Activated CD4-positive, alpha-beta T cell treated with anti-CD3 and anti-CD28 coated beads, Interleukin-2, amount 50 U/mL, for 24 hours (primary cell): ENCODE results near the gene CDH23.

Experiments
- DNase-seq, 2 donors: peaks; one replicate each; pipeline ENCODE4 v3.0.0-alpha.2; 2020; ENCODE audit warnings: low read depth in 1 of 2, low spot score in 1 of 2

Gene CDH23

GRCh38 chr10:71767420-71768035 is 370.8 kb downstream of the CDH23 start:
- no peak for DNase-seq

DNA sequence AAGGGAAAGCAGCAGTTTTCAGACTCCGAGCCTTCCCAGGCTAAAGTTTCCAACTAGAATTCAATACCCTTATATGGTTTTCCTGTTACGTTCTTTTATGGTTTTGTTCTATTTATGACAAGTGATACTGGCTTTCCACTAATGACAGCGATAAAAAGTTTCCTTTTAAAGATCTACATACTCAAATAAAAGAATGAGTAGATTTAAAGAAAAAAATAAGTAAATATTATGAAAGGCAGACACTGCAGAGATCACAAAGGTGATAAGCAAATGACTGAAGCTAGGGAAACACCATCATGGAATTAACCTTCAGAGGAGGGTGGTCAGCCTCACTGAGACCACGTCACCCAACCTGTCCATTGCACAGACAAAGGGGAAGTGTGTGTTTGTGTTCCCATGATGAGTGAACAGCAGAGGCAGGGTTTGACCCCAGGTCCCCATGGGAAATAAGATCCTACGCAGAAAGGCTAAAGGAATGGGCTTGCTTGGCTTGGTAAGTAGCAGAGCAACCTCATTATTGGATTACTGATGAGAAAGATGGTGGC is 372.6 kb downstream of the CDH23 start:
- no peak for DNase-seq

DNA sequence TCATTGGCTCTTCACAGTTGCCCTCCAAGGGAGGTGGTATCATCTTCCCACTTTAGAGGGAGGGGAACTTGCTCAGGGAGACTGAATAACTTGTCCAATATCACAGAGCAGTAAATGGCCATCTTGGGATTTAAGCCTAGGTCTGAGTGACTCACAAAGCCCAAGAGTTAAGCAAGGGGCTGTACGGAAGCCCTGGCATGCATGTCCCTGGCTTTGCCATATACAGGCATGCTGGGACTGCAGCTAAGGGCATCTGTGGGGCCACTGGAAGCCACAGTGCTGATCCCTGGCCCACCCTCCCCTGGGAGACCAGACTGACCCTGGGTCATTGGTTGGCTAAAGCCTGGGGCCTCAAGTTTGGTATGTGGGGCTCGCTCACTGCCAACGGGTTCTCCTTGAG is 373.5 kb downstream of the CDH23 start:
- DNase-seq: no peak

GRCh38 chr10:71770789-71771188 is 374.1 kb downstream of the CDH23 start:
- DNase-seq: no peak

DNA sequence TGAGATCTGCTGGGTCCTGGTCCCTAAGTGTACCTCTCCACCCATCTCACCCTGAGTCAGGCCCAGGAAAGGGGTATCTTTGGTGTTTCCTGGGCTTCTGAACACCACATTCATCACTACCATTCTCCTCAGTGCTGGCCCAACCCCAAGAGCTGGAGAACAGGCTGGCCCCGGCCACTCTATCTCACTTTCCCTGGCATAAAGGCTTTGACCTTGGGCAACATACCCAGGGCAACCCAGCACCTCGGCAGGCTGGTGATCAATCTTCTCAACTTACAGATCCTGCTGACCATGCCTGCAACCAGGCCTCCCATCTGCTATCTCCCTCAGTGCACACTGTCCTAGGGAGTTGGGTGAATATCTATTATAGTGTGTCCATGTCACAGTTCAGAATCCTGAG is 374.5 kb downstream of the CDH23 start:
- no peak for DNase-seq

DNA sequence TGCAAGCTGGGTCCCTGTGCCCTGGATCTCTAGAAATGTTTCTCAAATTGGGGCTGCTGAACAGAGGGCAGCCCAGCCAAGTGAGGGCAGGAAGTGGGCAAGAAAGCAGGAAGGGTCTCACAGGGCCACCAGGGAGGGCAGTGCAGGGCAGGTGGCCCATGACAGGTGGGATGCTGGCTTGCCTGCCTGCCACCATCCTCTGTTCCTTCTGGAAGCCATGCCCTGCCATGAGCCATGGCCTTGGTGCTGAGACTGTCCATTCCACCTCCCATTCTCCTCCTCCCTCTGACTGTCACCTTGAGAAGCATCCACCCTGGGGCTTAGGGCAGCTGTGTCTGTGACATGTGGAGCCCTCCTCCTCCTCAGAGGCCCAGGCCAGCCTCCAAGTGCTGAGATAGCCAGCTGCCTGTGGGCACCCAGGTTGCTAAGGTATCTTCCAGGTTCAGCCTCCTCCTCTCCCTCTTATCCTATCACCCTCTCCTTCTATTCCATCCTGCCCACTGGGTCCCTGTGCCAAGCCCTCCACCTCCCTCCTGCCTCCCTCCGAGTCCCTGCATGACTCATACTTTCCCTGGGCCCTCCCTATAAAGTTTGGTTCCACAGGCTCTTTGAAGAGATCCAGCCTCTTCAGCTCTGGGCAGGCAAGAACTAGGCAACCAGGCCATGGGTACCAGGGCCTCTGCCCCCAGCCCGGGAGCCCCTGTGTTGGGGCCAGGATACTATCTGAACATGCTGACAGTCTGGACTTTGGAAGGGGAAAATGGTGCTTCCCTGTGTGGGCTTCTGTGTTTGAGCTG is 375.3 kb downstream of the CDH23 start:
- peak in 1 of 2 donors; percentile 60 for DNase-seq

- no peak for DNase-seq
Measured at GRCh38 chr10:71772832-71773220, 376.1 kb downstream of the CDH23 start.

DNA sequence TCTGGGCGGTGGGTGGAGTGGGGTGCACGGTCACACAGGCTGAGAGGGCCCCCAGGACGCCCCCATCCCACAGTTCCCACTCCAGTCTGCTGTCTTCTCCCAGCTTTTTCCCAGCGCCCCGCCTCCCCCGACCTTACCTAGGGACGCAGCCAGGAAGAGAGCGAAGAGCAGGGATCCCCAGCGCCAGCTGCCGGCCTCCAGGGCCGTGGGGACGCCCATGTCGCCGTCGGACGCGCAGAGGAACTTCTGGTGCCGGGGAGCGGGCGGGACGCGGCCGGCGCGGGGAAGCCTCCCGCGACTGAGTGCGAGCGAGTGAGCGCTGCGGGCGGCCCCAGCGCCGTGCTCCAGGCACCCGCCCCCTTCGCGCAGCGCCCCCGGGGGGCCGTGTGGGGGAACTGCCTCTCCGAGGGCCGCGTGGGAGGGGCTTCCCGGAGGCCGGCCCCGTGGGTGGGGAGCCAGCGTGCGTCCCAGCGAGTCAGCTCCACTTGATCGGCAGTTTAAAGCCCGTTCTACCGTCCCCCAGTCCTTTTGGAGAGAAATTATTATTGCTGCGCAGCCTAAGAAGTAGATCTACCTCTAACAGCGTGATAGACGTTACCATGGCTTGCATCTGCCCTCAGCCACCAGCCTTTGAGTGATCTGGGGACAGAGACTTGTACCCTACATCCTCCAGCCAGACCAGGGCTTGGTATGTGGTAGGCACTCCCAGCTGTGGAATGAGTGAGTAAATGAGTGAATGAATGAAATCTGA is 376.7 kb downstream of the CDH23 start, which contains the start of gene VSIR:
TSS of gene VSIR (minus strand) at position 300 of the 751 bp plus-strand sequence. CDS start at position 219, 81 bp downstream.
- DNase-seq: peak; percentile 93 to 97

- DNase-seq: no peak
Measured at GRCh38 chr10:71774916-71775702, 378.4 kb downstream of the CDH23 start.

GRCh38 chr10:71776481-71776925 is 379.8 kb downstream of the CDH23 start:
- DNase-seq: no peak

DNA sequence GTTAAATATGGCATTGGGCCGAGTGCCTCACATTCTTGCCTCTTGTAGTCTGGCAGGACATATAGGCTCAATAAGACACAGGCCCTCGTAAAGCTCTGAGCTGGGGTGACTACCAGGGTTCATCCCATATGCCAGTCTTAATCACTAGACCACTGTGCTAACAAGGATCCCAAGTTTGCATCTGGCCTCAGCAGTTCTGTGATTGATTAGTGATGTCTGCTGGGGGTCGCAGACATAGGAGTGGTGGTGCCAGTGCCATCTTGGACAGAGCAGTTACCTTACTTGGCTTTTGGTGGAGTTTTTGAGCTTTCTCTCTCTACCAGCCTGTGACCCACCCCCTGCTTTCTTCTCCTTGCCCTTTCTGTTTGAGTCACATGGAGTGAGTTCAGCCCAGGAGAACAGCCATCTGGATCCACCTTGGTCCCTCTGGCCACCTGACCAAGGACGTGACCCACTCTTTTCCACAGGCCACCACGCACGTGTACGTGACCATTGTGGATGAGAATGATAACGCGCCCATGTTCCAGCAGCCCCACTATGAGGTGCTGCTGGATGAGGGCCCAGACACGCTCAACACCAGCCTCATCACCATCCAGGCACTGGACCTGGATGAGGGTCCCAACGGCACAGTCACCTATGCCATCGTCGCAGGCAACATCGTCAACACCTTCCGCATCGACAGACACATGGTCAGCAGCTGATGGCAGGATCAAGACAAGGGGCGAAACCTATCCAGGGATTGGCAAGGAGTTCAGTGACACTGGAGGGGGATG is 380.7 kb downstream of the CDH23 start:
- no peak for DNase-seq

DNA sequence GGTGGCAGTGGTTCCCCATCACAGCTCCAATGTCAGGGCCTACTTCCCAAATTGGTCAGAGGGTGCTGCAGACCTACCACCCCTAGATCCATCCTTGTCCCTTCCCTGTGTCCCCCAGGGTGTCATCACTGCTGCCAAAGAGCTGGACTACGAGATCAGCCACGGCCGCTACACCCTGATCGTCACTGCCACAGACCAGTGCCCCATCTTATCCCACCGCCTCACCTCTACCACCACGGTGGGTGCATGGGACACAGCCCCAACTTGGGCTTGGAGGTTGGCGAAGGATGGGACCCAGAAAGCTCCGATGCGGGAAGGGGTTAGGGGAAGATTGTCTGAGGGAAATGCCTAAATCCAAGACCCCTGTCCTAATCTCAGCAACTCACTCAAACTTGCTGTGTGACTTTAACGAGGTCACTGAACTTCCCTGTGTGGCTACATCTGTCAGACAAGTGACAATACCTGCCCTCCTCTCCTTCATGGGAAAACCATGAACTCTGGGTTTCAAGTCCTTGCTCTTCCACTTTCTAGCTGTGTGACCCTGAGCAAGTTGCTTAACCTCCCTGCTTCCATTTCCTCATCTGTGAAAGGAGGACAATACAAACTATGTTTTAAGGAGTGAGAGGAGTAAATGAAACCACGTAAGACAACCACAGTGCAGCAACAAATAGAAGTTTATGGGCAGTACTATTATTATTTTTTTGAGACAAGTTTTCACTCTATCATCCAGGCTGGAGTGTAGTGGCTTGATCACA is 381.5 kb downstream of the CDH23 start:
- no peak for DNase-seq

DNA sequence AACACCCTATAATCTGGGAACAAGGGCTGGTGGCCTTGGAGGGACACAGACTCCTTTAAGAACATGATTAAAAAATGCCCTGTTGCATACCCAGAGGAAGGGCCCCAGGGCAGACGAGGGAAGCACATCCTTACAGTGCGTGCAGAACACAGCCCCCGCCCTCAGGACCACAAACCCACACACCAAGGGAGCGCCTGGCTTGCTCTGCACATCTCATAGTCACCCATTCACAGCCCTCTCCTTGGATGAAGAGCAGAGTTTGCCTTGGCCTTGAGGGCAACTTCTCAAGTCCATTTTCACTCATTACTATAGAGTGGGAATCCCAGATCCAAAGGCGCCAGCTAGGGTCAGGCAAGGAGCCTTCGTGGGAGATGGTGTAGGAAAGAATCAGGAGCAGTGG is 382.9 kb downstream of the CDH23 start:
- DNase-seq: no peak

DNA sequence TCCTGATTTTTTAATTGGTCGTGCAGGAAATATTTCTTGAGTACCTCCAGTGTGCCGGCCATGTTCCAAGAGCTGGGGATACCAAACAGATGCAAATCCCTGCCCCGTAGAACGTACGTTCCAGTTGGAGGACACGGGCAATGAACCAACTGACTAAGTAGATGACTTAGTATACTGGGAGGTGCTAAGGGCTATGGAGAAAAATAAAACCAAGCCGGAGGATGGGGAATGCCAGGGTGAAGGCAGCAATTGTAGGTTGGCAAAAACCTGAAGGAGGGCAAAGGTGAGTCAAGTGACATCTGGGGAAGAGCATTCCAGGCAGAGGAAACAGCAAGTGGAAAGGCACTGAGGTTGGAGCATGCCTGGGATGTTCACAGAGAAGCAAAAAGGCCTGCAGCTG is 383.4 kb downstream of the CDH23 start:
- no peak for DNase-seq

DNA sequence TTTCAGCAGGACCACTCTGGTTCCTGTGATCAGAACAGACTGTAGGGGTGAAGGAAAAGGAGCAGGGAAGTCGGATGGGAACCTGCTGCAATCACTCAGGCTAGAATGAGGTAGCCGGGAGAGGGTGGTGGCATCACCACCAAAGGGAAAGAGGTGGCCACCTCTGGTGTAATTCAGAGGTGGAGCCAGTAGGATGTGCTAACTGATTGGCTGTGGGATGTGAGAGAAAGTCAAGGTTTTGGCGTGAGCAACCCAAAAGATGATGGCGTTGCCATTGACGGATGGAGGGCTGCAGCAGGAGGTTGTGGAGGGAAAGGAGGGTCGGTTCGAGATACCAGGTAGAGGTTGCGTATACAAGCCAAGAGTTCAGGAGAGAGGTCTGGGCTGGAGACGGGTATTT is 384.0 kb downstream of the CDH23 start:
- DNase-seq: no peak

- DNase-seq: no peak
Measured at GRCh38 chr10:71782221-71782916, 385.6 kb downstream of the CDH23 start.

DNA sequence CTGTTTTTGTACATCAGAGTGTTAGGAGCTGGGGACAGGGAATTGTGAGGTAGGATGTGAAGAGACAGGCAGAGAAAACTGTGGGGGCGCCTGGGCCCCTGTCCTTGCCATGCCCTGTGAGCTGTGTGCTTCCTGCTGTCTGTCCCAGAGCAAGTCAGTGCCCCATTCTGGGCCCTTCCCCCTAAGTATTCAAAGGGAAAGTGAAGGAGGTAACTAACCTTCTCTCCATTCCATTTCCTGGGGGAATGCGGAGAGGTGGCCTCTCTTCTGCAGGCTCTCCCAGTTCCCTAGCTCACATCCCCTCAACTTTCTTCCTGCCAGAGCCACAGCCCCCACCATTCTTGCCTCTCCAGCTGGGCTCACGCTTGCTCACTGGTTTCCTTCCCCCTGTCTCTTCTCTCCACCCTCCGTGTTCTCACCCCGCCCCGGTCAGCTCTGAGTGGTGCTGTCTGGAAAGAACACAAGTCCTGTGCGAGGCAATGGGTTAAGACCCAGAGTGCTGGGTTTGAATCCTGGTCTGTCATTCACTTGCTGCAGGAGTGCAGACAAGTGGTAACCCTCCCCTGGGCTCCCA is 386.3 kb downstream of the CDH23 start:
- DNase-seq: no peak

GRCh38 chr10:71783917-71784678 is 387.4 kb downstream of the CDH23 start:
- no peak for DNase-seq
